Measurements from ENCODE around the gene SS18L1.

The SS18L1 gene

GRCh38 chr20:62120365-62120762 is 23.2 kb upstream of the SS18L1 start:
- FAIRE-seq = no peak

DNA sequence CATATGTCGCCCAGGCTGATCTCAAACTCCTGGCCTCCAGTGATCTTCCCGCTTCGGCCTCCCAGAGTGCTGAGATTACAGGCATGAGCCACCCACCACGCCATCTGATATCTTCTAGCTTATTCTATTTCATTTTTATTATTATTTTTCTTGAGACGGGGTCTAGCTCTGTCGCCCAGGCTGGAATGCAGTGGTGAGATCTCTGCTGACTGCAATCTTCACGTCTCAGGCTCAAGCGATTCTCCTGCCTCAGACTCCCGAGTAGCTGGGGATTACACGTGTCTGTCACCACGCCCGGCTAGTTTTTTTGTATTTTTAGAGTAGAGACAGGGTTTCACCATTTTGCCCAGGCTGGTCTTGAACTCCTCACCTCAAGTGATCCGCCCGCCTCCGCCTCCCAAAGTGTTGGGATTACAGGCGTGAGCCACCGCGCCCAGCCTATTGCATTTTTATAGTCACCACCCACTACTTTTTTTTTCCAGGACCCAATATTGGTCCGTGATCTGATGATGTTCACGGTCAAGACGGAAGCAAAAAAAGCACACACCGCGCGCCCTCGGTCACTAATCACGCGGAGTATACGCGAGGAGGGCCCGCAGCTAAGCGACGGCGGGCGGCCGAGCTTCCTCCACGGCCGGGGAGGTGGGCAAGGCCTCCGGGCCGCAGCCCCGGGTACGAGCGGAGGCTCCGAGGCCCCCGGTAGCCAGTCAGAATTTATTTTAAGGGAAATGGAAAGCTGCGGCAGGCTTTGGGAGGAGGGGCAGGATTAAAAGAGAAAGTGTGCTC is 22.4 kb upstream of the SS18L1 start:
- FAIRE-seq = no peak

- no peak for FAIRE-seq
These were observed 21.6 kb upstream of the SS18L1 start, which contains the start of gene LSM14B for GRCh38 chr20:62121776-62122653. TSS of gene LSM14B (plus strand) at chr20:62122475. CDS start at chr20:62122667, 192 bp downstream.

- no peak for FAIRE-seq
These were observed 20.7 kb upstream of the SS18L1 start for GRCh38 chr20:62122654-62123449.

DNA sequence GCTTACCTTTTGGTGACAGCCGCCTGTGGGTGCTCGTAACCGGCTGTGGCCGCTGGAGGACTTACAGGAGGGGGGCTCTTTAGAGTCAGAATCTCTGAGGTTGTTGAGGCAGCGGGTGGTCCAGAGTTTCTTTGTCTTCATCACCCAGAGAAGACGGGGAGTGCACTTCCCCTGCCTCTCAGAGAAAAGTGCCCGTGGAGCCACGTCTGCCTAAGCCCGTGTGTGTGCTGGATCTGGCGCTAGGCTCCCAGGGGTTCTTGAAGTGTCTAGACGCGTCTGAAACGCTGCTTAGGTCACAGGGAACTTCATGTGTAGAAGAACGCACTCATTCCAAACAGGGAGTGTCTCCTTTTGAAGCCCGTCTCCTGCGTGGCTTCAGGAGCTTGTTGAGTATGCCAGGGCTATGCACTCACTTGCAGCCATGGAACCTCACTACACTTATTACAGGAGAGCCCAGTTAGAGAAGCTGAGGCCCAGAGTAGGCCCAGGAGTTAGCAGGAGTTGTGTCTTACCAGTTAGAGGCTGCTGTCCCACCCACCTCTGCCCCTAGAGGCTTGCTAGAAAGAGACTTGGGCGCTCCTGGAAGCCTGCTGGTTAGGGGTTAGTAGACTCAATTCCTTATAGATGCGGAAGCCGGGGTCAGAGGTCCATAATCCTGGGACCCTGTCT is 20.0 kb upstream of the SS18L1 start:
- FAIRE-seq = no peak

DNA sequence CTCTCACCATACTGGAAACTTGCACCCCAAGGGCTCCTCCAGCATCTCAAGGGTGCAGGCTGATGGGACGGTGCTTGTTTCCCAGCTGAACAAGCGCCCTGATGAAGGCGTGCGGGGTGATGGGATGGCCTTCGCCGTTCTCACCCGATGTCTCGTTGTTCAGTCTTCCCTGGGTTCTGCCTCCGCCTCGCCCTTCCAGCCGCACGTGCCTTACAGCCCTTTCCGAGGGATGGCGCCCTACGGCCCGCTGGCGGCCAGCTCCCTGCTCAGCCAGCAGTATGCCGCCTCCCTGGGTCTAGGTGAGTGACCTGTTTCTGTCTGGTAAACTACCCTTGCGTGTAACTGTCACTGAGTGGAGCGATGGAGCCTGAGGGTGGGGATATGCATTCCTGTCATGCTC is 17.4 kb upstream of the SS18L1 start:
- no peak for FAIRE-seq

- FAIRE-seq = no peak
These were observed 15.8 kb upstream of the SS18L1 start for GRCh38 chr20:62127799-62128198.

DNA sequence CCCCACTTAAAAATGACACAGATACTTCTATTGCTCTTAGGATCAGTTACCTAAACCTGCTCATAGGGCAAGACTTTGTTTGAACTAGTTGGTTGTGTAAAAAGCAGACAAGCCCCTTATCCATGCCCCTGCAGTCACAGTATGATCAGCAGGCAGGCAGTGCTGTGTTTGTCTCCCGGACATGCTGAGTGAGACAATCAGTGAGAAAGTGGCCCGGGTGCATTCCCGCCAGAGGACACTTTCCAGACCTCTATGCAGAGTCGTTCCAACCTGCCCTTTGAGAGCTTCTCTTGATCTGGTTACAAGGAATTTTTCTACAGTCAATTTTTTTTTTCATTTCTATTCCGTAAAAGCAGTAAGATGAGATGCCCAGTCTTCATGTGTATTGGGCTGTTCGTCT is 15.1 kb upstream of the SS18L1 start:
- FAIRE-seq = no peak

- FAIRE-seq = no peak
These were observed 13.6 kb upstream of the SS18L1 start for GRCh38 chr20:62129731-62130531.

GRCh38 chr20:62131560-62132320 is 11.8 kb upstream of the SS18L1 start:
- FAIRE-seq = no peak

- no peak for FAIRE-seq
These were observed 11.1 kb upstream of the SS18L1 start for GRCh38 chr20:62132421-62132820.

DNA sequence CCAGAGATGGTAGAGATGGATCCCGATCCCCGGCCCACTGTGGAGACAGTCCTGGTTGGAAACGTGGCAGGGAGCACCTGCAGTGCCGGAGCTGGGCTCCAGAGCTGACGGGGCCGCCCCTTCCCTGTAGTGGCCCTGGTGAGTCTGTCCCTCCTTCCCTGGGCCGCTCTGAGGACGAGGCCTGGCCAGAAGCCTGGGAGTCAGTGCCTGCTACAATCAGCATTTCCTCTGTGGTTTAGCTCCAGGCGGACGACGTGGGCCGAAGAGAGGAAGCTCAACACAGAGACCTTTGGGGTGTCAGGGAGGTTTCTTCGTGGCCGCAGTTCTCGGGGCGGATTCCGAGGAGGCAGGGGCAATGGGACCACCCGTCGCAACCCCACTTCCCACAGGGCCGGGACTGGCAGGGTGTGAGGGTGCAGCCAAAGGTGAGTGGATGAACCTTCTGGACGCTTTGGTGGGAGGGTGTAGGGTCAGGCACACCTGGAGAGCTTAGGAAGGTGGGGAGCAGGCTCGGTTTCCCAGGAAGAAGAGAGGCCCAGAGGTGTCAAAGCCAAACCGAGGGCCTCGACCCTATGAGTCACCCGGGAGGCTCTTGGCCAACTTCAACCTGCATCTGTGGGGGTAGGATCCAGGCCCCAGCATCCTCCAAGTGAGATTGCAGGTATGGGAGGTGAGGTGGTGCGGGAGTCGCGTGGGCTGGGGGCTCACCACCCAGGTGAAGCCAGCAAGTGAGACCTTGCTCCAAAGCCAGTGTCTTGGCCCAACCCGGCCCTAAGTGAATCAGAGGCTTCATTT is 10.3 kb upstream of the SS18L1 start:
- no peak for FAIRE-seq

- FAIRE-seq = no peak
These were observed 9.7 kb upstream of the SS18L1 start for GRCh38 chr20:62133864-62134263.

DNA sequence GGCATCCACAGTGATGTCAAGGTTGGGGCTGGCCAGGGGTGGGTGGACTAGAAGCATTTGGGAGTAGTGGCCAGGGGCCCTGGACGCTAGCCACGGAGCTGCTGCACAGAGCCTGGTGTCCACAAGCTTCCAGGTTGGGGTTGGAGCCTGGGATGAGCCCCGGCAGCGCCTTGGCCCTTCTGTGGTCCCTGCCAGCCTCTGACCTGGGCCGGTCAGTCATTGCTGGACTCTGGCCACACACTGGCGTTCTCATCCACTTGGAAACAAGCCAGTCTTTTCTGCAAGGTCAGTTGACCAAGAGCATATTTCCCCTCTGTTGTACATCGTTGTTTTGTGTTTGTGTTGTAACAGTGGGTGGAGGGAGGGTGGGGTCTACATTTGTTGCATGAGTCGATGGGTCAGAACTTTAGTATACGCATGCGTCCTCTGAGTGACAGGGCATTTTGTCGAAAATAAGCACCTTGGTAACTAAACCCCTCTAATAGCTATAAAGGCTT is 8.8 kb upstream of the SS18L1 start:
- FAIRE-seq = no peak

- FAIRE-seq = no peak
These were observed 7.8 kb upstream of the SS18L1 start for GRCh38 chr20:62135573-62136266.

- no peak for FAIRE-seq
These were observed 7.1 kb upstream of the SS18L1 start for GRCh38 chr20:62136283-62137091.

DNA sequence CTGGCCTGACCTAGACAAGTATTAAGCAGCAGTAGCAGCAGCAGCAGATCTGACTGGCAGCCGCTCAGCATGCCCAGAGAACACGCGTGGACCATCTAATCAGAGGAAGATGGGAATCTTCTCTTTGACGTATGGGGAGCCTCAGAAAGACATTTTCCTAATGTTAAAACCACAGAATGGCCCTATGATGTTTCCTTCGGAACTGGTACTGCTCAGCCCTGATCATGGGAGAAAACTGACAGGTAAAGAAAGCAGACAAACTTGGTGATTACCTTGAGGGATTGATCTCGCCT is 6.5 kb upstream of the SS18L1 start:
- FAIRE-seq = no peak

- FAIRE-seq = no peak
These were observed 5.9 kb upstream of the SS18L1 start for GRCh38 chr20:62137478-62138203.

Measured in A204.1 (cell line).